Middle frontal gyrus (tissue), 1 donor: ENCODE measurements around the gene BMP10.

Experiments used
- DNase-seq: peaks from one replicate; pipeline ENCODE4 v3.0.0-alpha.2; 2015; ENCODE audit warnings: low spot score; ENCODE audit errors: extremely low spot score

Gene BMP10

GRCh38 chr2:68871159-68871764 is at the start of gene BMP10:
Gene BMP10 (minus strand): TSS chr2:68871397. CDS start chr2:68871358, 39 bp downstream.
- DNase-seq, result no peak

- no peak for DNase-seq
Measured at GRCh38 chr2:68920481-68921170, 49.4 kb upstream of the BMP10 start.

GRCh38 chr2:68918497-68918896 is 47.3 kb upstream of the BMP10 start:
- no peak for DNase-seq

GRCh38 chr2:68917034-68917718 is 46.0 kb upstream of the BMP10 start:
- no peak for DNase-seq

DNA sequence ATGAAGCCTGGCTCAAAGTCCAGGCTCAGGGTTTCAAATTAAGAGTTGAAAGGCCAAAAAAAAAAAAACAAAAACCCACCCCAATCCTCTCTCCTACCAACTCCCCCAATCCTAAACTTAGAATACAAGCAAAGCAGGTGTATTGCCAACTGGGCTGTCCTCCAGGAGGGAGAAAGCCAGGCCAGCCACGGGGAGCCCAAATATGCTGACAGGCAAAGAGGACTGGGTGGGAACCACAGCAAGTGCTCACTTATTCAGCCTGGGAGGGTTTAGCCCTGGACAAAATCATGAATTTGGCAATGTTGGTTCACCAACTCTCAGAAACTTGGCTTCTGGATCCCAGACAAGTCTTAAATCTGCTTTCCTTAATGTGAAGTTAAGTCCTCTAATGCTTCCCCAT is 45.0 kb upstream of the BMP10 start:
- DNase-seq, result no peak

GRCh38 chr2:68915393-68915792 is 44.2 kb upstream of the BMP10 start:
- no peak for DNase-seq

GRCh38 chr2:68913359-68913758 is 42.2 kb upstream of the BMP10 start:
- no peak for DNase-seq

DNA sequence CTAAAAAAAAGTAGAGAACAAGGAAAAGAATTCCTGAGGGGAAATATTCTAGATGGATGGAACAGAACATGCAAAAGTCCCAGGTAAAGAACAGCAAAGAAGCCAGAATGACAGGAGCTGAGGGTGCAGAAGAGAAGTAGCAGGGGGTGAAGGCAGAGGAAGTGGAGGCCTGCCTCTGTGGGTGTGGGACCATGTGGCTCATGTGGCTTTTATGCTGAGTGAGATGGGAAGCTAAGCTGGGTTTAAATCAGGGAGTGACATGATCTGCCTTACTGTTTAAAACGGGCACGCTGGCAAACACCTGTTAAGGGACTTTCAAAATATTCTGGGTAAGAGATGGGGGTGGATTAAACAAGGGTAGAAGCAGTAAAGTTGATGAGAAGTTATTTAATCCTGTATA is 41.5 kb upstream of the BMP10 start:
- no peak for DNase-seq

DNA sequence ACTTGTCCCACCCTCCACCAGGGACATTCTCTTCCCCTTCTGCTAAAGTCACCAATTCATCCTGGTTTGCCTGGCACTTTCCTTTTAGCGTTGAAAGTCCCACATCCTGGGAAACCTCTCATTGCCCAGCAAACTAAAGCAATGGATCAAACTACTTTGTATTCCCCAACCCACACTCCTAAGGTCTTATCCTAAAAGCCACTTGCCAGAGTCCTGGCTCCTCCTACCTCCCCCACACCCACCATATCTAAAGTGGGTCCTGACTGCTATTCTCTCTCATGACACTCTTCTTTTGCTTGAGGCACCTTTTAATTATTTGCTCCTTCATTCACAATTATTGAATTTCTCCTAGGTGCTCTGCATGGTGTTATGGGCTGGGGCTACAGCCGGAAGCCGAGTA is 40.9 kb upstream of the BMP10 start:
- no peak for DNase-seq

DNA sequence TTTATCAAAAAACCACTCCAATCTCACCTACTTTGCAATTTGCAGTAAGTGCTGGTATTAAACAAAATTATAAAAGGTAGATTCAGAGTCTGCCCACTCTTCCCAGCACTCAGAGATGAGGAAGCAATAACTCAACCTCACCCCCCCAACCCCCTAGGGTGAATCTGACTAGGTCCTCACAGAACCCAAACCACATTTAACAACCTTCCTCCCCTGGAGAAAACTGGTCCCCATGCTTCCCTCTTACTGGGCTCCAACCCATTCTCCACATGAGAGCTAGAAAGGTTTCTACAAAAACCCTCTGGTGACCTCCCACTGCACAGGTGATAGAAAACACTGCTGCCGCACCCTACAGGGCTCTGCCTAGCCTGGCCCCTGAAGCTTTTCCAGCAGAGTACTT is 40.5 kb upstream of the BMP10 start:
- no peak for DNase-seq

- DNase-seq, result no peak
Measured at GRCh38 chr2:68911246-68911645, 40.0 kb upstream of the BMP10 start.

GRCh38 chr2:68909793-68910674 is 38.8 kb upstream of the BMP10 start:
- peak; percentile 29 for DNase-seq

- DNase-seq, result no peak
Measured at GRCh38 chr2:68908392-68908970, 37.3 kb upstream of the BMP10 start.

DNA sequence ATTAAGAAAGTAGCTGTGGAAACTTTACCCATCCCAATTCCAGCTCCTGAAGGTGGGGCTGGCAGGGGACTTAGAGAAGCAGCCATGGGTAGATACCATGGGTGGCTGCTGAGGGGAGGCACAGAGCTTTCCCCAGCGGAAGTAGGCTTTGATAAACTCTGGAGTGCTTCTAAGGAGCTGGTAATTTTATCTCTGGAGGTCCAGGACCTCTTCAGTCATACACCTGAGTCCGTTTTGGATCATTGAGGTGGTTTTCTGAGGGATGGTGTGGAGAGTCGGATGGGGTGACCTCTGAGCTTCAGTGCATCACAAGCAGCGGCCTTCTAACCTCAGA is 36.7 kb upstream of the BMP10 start:
- no peak for DNase-seq

DNA sequence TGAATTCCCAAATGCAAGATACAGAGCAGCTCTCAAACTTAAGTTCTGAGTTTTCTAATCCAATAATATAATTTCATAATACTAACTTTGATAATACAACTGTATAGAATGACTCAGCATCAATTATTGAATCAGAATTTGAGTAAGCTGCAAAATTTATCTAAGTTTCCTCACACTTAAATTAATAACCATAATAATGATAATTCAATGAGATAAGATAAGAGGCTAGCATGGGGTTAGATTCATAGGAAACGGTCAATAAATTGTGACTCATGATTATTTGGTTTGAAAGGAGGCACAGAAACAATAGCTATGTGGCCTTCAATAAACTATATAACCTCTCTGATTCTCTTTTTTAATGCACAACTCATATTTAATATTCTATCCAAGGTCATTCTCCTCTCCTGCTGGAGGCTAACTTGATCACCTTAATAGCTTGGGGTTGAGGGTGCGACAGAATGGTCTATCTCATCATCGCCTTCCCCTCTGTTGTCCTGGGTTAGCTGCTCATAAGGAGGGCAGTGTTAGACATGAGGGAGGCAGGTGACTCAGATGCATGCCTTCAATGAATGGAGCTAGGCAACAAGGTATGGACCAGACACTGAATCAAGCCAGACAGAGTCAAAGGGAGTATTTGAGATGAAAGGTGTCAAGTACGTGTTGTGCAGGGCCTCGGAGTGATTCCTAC is 36.2 kb upstream of the BMP10 start:
- no peak for DNase-seq

- no peak for DNase-seq
Measured at GRCh38 chr2:68906716-68907115, 35.5 kb upstream of the BMP10 start.

GRCh38 chr2:68905116-68905515 is 33.9 kb upstream of the BMP10 start:
- DNase-seq, result no peak

DNA sequence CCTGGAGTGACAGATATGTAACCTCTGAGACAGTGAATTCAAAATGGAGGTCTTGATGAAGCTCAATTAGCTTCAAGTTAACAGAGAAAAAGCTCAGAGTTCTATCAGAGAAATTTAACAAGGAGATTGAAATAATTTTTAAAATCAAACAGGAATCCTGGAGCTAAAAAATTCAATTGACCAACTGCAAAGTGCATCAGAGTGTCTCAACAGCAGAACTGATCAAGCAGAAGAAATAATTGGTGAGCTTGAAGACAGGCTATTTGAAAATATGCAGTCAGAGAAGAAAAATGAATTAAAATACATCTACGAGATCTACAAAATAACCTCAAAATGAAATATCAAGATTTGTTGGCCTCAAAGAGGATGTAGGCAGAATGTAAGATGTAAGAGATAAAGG is 30.4 kb upstream of the BMP10 start:
- DNase-seq, result no peak

GRCh38 chr2:68901199-68901514 is 30.0 kb upstream of the BMP10 start:
- no peak for DNase-seq

GRCh38 chr2:68900496-68901198 is 29.4 kb upstream of the BMP10 start:
- no peak for DNase-seq
